Measurements from ENCODE around the gene IGSF21. TPM values are rescaled to one million over a fixed set of nuclear protein-coding genes. Genes with fewer than 3 reads are reported as not detected.

Gene IGSF21
- polyA plus RNA-seq, 1 of the 3 experiments (the other 2 are of a cell fraction): not detected

DNA sequence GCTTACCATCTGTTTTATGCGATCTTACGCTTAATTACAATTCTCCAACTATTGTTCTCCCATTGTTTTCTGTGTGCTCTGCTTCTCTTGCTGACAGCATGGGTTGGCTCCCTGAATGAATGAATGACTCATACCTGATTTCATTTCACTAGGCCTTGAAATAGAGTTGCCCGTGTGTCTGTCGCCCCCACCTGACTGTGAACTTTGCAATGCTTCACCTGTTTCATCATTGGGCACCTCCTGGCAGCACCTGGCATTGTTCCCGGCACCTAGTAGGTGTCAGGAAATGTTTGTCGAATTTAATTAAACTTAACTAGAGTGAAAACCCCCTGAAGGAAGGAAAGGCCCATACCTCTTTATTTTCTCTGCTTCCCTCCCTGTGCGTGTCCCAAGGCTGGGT, 252.7 kb downstream of the IGSF21 start:
- no peaks in the 10 kb centered on the region for H3K4me1 ChIP-seq (ENCODE audit: control insufficient read depth in 1 of 2, insufficient read depth in 2 of 2, low read depth in 1 of 2, low read length in 1 of 2)
- CTCF ChIA-PET: no interaction called here
- no peak for DNase-seq
- no peaks in the 10 kb centered on the region for H3K9me2 ChIP-seq
- TF ChIP-seq, protein P1, sequence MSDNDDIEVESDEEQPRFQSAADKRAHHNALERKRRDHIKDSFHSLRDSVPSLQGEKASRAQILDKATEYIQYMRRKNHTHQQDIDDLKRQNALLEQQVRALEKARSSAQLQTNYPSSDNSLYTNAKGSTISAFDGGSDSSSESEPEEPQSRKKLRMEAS (IDR thresholded peaks at IDR 0.05; ENCODE audit: low read depth): no peak
- TF ChIP-seq JUND (IDR thresholded peaks at IDR 0.05) (no peak), CHD2 (IDR thresholded peaks at IDR 0.05; ENCODE audit: low read length, partially characterized antibody) (no peak), MXI1 (IDR thresholded peaks at IDR 0.05; ENCODE audit: low read depth, low read length) (no peak), GATA2 (CRISPR knock-in tag; IDR thresholded peaks at IDR 0.05) (no peak), TCF12 (IDR thresholded peaks at IDR 0.05) (no peak), RFX5 (IDR thresholded peaks at IDR 0.05; ENCODE audit: low read length) (no peak), GABPA (IDR thresholded peaks at IDR 0.05; ENCODE audit: low read depth) (no peak), FOXJ3 (CRISPR knock-in tag; IDR thresholded peaks at IDR 0.05) (no peak), RCOR1 (IDR thresholded peaks at IDR 0.05; ENCODE audit: low read length) (no peak), ELF1 (IDR thresholded peaks at IDR 0.05) (no peak)
- TF ChIP-seq, protein P2, sequence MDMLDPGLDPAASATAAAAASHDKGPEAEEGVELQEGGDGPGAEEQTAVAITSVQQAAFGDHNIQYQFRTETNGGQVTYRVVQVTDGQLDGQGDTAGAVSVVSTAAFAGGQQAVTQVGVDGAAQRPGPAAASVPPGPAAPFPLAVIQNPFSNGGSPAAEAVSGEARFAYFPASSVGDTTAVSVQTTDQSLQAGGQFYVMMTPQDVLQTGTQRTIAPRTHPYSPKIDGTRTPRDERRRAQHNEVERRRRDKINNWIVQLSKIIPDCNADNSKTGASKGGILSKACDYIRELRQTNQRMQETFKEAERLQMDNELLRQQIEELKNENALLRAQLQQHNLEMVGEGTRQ (IDR thresholded peaks at IDR 0.05; ENCODE audit: borderline replicate concordance, low read depth, low read length): no peak
- TF ChIP-seq, protein P3, sequence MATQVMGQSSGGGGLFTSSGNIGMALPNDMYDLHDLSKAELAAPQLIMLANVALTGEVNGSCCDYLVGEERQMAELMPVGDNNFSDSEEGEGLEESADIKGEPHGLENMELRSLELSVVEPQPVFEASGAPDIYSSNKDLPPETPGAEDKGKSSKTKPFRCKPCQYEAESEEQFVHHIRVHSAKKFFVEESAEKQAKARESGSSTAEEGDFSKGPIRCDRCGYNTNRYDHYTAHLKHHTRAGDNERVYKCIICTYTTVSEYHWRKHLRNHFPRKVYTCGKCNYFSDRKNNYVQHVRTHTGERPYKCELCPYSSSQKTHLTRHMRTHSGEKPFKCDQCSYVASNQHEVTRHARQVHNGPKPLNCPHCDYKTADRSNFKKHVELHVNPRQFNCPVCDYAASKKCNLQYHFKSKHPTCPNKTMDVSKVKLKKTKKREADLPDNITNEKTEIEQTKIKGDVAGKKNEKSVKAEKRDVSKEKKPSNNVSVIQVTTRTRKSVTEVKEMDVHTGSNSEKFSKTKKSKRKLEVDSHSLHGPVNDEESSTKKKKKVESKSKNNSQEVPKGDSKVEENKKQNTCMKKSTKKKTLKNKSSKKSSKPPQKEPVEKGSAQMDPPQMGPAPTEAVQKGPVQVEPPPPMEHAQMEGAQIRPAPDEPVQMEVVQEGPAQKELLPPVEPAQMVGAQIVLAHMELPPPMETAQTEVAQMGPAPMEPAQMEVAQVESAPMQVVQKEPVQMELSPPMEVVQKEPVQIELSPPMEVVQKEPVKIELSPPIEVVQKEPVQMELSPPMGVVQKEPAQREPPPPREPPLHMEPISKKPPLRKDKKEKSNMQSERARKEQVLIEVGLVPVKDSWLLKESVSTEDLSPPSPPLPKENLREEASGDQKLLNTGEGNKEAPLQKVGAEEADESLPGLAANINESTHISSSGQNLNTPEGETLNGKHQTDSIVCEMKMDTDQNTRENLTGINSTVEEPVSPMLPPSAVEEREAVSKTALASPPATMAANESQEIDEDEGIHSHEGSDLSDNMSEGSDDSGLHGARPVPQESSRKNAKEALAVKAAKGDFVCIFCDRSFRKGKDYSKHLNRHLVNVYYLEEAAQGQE (IDR thresholded peaks at IDR 0.05; ENCODE audit: low read depth, low read length): no peak
- TF ChIP-seq, protein P4, sequence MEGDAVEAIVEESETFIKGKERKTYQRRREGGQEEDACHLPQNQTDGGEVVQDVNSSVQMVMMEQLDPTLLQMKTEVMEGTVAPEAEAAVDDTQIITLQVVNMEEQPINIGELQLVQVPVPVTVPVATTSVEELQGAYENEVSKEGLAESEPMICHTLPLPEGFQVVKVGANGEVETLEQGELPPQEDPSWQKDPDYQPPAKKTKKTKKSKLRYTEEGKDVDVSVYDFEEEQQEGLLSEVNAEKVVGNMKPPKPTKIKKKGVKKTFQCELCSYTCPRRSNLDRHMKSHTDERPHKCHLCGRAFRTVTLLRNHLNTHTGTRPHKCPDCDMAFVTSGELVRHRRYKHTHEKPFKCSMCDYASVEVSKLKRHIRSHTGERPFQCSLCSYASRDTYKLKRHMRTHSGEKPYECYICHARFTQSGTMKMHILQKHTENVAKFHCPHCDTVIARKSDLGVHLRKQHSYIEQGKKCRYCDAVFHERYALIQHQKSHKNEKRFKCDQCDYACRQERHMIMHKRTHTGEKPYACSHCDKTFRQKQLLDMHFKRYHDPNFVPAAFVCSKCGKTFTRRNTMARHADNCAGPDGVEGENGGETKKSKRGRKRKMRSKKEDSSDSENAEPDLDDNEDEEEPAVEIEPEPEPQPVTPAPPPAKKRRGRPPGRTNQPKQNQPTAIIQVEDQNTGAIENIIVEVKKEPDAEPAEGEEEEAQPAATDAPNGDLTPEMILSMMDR (IDR thresholded peaks at IDR 0.05): no peak
- H3K79me2 ChIP-seq (ENCODE audit: insufficient read depth): no peaks in the 10 kb centered on the region
- no peak overlapping the region for H3K4me2 ChIP-seq
- POLR2A ChIA-PET: no interaction called here
- 45% methylated on average over 7 of the region's 7 CpGs for WGBS (ENCODE audit: low lambda C conversion rate)
- H3F3A ChIP-seq (replicated peaks; ENCODE audit: insufficient read depth): no peaks in the 10 kb centered on the region
- H3K9ac ChIP-seq: no peak overlapping the region
- H2AFZ ChIP-seq (ENCODE audit: low read depth): no peak overlapping the region
- H3K36me3 ChIP-seq (replicated peaks in 1 of 2; ENCODE audit: control insufficient read depth in 1 of 2, insufficient read depth in 2 of 2, low read length in 1 of 2): no peaks in the 10 kb centered on the region
- H4K20me1 ChIP-seq (ENCODE audit: insufficient read depth): no peaks in the 10 kb centered on the region
- no peak overlapping the region for H3K27ac ChIP-seq (ENCODE audit: low read depth in 2 of 2, low read length in 1 of 2)
- no peaks in the 10 kb centered on the region for H3K9me3 ChIP-seq
- no peaks in the 10 kb centered on the region for H3K27me3 ChIP-seq (ENCODE audit: insufficient read depth)
- H3K4me3 ChIP-seq (ENCODE audit: low read depth in 2 of 2, low read length in 1 of 2): no peak overlapping the region
